ENCODE results near the gene AHRR. TPM values are rescaled to one million over a fixed set of nuclear protein-coding genes. Genes with fewer than 3 reads are reported as not detected.

Gene AHRR
- total RNA-seq, 1 donor from 2014 or later, result 2.0 TPM

- Mint-ChIP-seq H3K4me1 (ENCODE audit: low read depth, unreplicated experiment) (no peaks in the 10 kb centered on the region), H3K4me3 (ENCODE audit: unreplicated experiment) (peak overlapping the region; percentile 52), H3K27me3 (ENCODE audit: unreplicated experiment) (peaks cover 12% of the 10 kb centered on the region), H3K36me3 (ENCODE audit: unreplicated experiment) (no peaks in the 10 kb centered on the region), H3K9me3 (ENCODE audit: unreplicated experiment) (peaks cover 4% of the 10 kb centered on the region), H3K27ac (ENCODE audit: unreplicated experiment) (no peak overlapping the region)
- TF ChIP-seq CTCF (IDR thresholded peaks at IDR 0.05; ENCODE audit: partially characterized antibody, unreplicated experiment), result no peak
- peak; percentile 32 for DNase-seq
Measured at GRCh38 chr5:474840-475661, 153.5 kb downstream of the AHRR start.

GRCh38 chr5:475704-476101 is 154.2 kb downstream of the AHRR start:
- peaks cover 12% of the 10 kb centered on the region for H3K27me3 Mint-ChIP-seq (ENCODE audit: unreplicated experiment)
- no peaks in the 10 kb centered on the region for H3K4me1 Mint-ChIP-seq (ENCODE audit: low read depth, unreplicated experiment)
- no peak overlapping the region for H3K27ac Mint-ChIP-seq (ENCODE audit: unreplicated experiment)
- H3K9me3 Mint-ChIP-seq (ENCODE audit: unreplicated experiment), result peaks cover 4% of the 10 kb centered on the region
- no peak for TF ChIP-seq CTCF (IDR thresholded peaks at IDR 0.05; ENCODE audit: partially characterized antibody, unreplicated experiment)
- peak; percentile 13 for DNase-seq
- H3K36me3 Mint-ChIP-seq (ENCODE audit: unreplicated experiment), result no peaks in the 10 kb centered on the region
- H3K4me3 Mint-ChIP-seq (ENCODE audit: unreplicated experiment), result peak overlapping the region; percentile 28

GRCh38 chr5:476102-476813 is 154.7 kb downstream of the AHRR start:
- no peak overlapping the region for H3K4me3 Mint-ChIP-seq (ENCODE audit: unreplicated experiment)
- no peaks in the 10 kb centered on the region for H3K36me3 Mint-ChIP-seq (ENCODE audit: unreplicated experiment)
- H3K4me1 Mint-ChIP-seq (ENCODE audit: low read depth, unreplicated experiment), result no peaks in the 10 kb centered on the region
- H3K9me3 Mint-ChIP-seq (ENCODE audit: unreplicated experiment), result peaks cover 4% of the 10 kb centered on the region
- no peak overlapping the region for H3K27ac Mint-ChIP-seq (ENCODE audit: unreplicated experiment)
- peaks cover 12% of the 10 kb centered on the region for H3K27me3 Mint-ChIP-seq (ENCODE audit: unreplicated experiment)
- DNase-seq, result no peak
- TF ChIP-seq CTCF (IDR thresholded peaks at IDR 0.05; ENCODE audit: partially characterized antibody, unreplicated experiment), result no peak

GRCh38 chr5:476814-477175 is 155.3 kb downstream of the AHRR start:
- Mint-ChIP-seq H3K4me1 (ENCODE audit: low read depth, unreplicated experiment) (no peaks in the 10 kb centered on the region), H3K9me3 (ENCODE audit: unreplicated experiment) (peaks cover under 1% of the 10 kb centered on the region), H3K36me3 (ENCODE audit: unreplicated experiment) (no peaks in the 10 kb centered on the region), H3K27me3 (ENCODE audit: unreplicated experiment) (peaks cover 12% of the 10 kb centered on the region), H3K4me3 (ENCODE audit: unreplicated experiment) (no peak overlapping the region), H3K27ac (ENCODE audit: unreplicated experiment) (no peak overlapping the region)
- DNase-seq, result no peak
- no peak for TF ChIP-seq CTCF (IDR thresholded peaks at IDR 0.05; ENCODE audit: partially characterized antibody, unreplicated experiment)

GRCh38 chr5:477247-477646 is 155.7 kb downstream of the AHRR start:
- no peak for DNase-seq
- Mint-ChIP-seq H3K4me1 (ENCODE audit: low read depth, unreplicated experiment) (no peaks in the 10 kb centered on the region), H3K9me3 (ENCODE audit: unreplicated experiment) (no peaks in the 10 kb centered on the region), H3K27me3 (ENCODE audit: unreplicated experiment) (peaks cover 12% of the 10 kb centered on the region), H3K36me3 (ENCODE audit: unreplicated experiment) (no peaks in the 10 kb centered on the region), H3K4me3 (ENCODE audit: unreplicated experiment) (no peak overlapping the region), H3K27ac (ENCODE audit: unreplicated experiment) (no peak overlapping the region)
- no peak for TF ChIP-seq CTCF (IDR thresholded peaks at IDR 0.05; ENCODE audit: partially characterized antibody, unreplicated experiment)

Data from glutamatergic neuron (in vitro differentiated cells).